IMR-90 (cell line): Measurements from ENCODE around the gene ELOVL2. TPM values are rescaled to one million over a fixed set of nuclear protein-coding genes. Genes with fewer than 3 reads are reported as not detected.

Experiments
- ATAC-seq: fragments of 200-7000 bp; cut with Tn5 transposase; 2 replicates; pipeline ENCODE4 v1.9.1; 2020; ENCODE audit warnings: low read depth, mild to moderate bottlenecking, moderate library complexity
- BruUV-seq: library from RNA; stranded (reverse); fragments of 400-500 nt; replicated peaks from 2 replicates; lab custom pipeline; 2021; lab: Mats Ljungman, UMichigan
- CTCF ChIA-PET: fragments of 300-600 bp; formaldehyde crosslinking; extraction: SDS; loops from one replicate; lab custom pipeline; 2021; ENCODE audit warnings: antibody characterized with exemption; lab: Yijun Ruan, JAX
- POLR2A ChIA-PET: fragments of 300-600 bp; sonication (Branson Sonifier 250); formaldehyde crosslinking; loops from one replicate; lab custom pipeline; 2022; ENCODE audit warnings: antibody characterized with exemption; ENCODE audit not compliant: unreplicated experiment; lab: Charles Lee
- DNase-seq: peaks from one replicate; pipeline ENCODE4 v3.0.0; 2013
- H2AFZ ChIP-seq: replicated peaks from 2 replicates; pipeline ENCODE3; 2013; ENCODE audit warnings: low read length, mild to moderate bottlenecking; ENCODE audit not compliant: poor library complexity
- H2AK5ac ChIP-seq: 2 replicates; pipeline ENCODE4 v1.6.1; 2013; ENCODE audit warnings: low read depth, low read length, inconsistent platforms
- H2AK9ac ChIP-seq: replicated peaks from 2 replicates; pipeline ENCODE3; 2013; ENCODE audit warnings: mild to moderate bottlenecking, low read depth, low read length, moderate library complexity; ENCODE audit not compliant: poor library complexity
- H2BK120ac ChIP-seq: 2 replicates; pipeline ENCODE4 v1.6.1; 2013; ENCODE audit warnings: low read depth, low read length, inconsistent platforms
- H2BK15ac ChIP-seq: 3 replicates; pipeline ENCODE4 v1.6.1; 2013; ENCODE audit warnings: low read depth, low read length, inconsistent platforms
- H2BK20ac ChIP-seq: 2 replicates; pipeline ENCODE4 v1.6.1; 2013; ENCODE audit warnings: low read depth, mild to moderate bottlenecking, inconsistent platforms, low read length, moderate library complexity
- H2BK5ac ChIP-seq: 2 replicates; pipeline ENCODE4 v1.6.1; 2013; ENCODE audit warnings: mild to moderate bottlenecking, low read depth, low read length, inconsistent platforms; ENCODE audit not compliant: poor library complexity, severe bottlenecking
- H3K14ac ChIP-seq: replicated peaks from 2 replicates; pipeline ENCODE4 v1.6.1; 2013; ENCODE audit warnings: low read depth, low read length, inconsistent platforms
- H3K18ac ChIP-seq: 2 replicates; pipeline ENCODE4 v1.6.1; 2013; ENCODE audit warnings: low read depth, low read length, control low read depth
- H3K23ac ChIP-seq: 2 replicates; pipeline ENCODE4 v1.6.1; 2013; ENCODE audit warnings: low read depth, low read length, inconsistent platforms
- H3K27ac ChIP-seq: 2 replicates; pipeline ENCODE4 v1.5.1; 2013; ENCODE audit warnings: mild to moderate bottlenecking, control low read depth, low read length; ENCODE audit not compliant: insufficient read depth
- H3K27me3 ChIP-seq: 2 replicates; pipeline ENCODE4 v1.6.1; 2013; ENCODE audit warnings: low read length; ENCODE audit not compliant: control insufficient read depth, insufficient read depth
- H3K36me3 ChIP-seq: 2 replicates; pipeline ENCODE4 v1.6.1; 2013; ENCODE audit warnings: low read length, mixed read lengths; ENCODE audit not compliant: control insufficient read depth, insufficient read depth
- H3K4ac ChIP-seq: 2 replicates; pipeline ENCODE4 v1.6.1; 2013; ENCODE audit warnings: low read depth, low read length, inconsistent platforms
- H3K4me1 ChIP-seq: 2 replicates; pipeline ENCODE4 v1.6.1; 2013; ENCODE audit warnings: low read length, mixed read lengths; ENCODE audit not compliant: control insufficient read depth, insufficient read depth
- H3K4me2 ChIP-seq: 2 replicates; pipeline ENCODE4 v1.6.1; 2013; ENCODE audit warnings: low read depth, mild to moderate bottlenecking, control low read depth, low read length, moderate library complexity
- H3K4me3 ChIP-seq: 2 replicates; pipeline ENCODE4 v1.5.1; 2013; ENCODE audit warnings: low read depth, mild to moderate bottlenecking, control low read depth, low read length, moderate library complexity; ENCODE audit not compliant: insufficient read depth
- H3K56ac ChIP-seq: 2 replicates; pipeline ENCODE4 v1.6.1; 2013; ENCODE audit warnings: low read length, inconsistent platforms; ENCODE audit not compliant: insufficient read depth; ENCODE audit errors: extremely low read depth
- H3K79me1 ChIP-seq, 2 experiments: 2 replicates each; pipeline ENCODE4 v1.6.1; 2013; ENCODE audit warnings: low read length in 2 of 2, inconsistent platforms in 1 of 2, low read depth in 1 of 2
- H3K9ac ChIP-seq: 2 replicates; pipeline ENCODE4 v1.6.1; 2013; ENCODE audit warnings: low read depth, low read length, control low read depth
- H3K9me1 ChIP-seq: 2 replicates; pipeline ENCODE4 v1.6.1; 2013; ENCODE audit warnings: low read length, inconsistent platforms; ENCODE audit not compliant: insufficient read depth
- H3K9me3 ChIP-seq: 2 replicates; pipeline ENCODE4 v1.6.1; 2013; ENCODE audit warnings: low read length; ENCODE audit not compliant: control insufficient read depth, insufficient read depth
- H4K20me1 ChIP-seq: 2 replicates; pipeline ENCODE4 v1.6.1; 2013; ENCODE audit warnings: low read length, inconsistent platforms; ENCODE audit not compliant: insufficient read depth
- H4K5ac ChIP-seq: 2 replicates; pipeline ENCODE4 v1.6.1; 2013; ENCODE audit warnings: mild to moderate bottlenecking, low read depth, low read length, control low read depth
- H4K8ac ChIP-seq, 2 experiments: 2 replicates each; pipeline ENCODE4 v1.6.1; 2013; ENCODE audit warnings: low read depth in 2 of 2, low read length in 2 of 2, control low read depth in 1 of 2, inconsistent platforms in 1 of 2
- H4K91ac ChIP-seq: 2 replicates; pipeline ENCODE4 v1.6.1; 2013; ENCODE audit warnings: low read depth, low read length, inconsistent platforms; ENCODE audit not compliant: insufficient read depth
- BHLHE40 ChIP-seq: fragments of 150-350 bp; IDR thresholded peaks from 2 replicates; pipeline ENCODE4 v1.6.1; 2016; ENCODE audit warnings: mild to moderate bottlenecking, low read depth, low read length
- CEBPB ChIP-seq: IDR thresholded peaks from 2 replicates; pipeline ENCODE4 v1.6.1; 2012; ENCODE audit warnings: low read depth, low read length, improper control_type of control experiment
- CHD1 ChIP-seq: IDR thresholded peaks from 2 replicates; pipeline ENCODE4 v1.6.1; 2012; ENCODE audit warnings: low read depth, low read length, improper control_type of control experiment
- CTCF ChIP-seq: conservative IDR thresholded peaks from 2 replicates; pipeline ENCODE4 v1.5.1; 2012; ENCODE audit warnings: mild to moderate bottlenecking, low read depth, low read length, improper control_type of control experiment
- FOS ChIP-seq: fragments of 150-350 bp; IDR thresholded peaks from 2 replicates; pipeline ENCODE4 v1.6.1; 2016; ENCODE audit warnings: low read depth, low read length
- MAFK ChIP-seq: IDR thresholded peaks from 2 replicates; pipeline ENCODE4 v1.6.1; 2012; ENCODE audit warnings: low read depth, low read length, improper control_type of control experiment
- MAZ ChIP-seq: IDR thresholded peaks from 2 replicates; pipeline ENCODE4 v1.6.1; 2012; ENCODE audit warnings: low read depth, mild to moderate bottlenecking, low read length, improper control_type of control experiment, moderate library complexity, borderline replicate concordance
- MXI1 ChIP-seq: IDR thresholded peaks from 2 replicates; pipeline ENCODE4 v1.6.1; 2012; ENCODE audit warnings: low read depth, mild to moderate bottlenecking, low read length, moderate library complexity, borderline replicate concordance
- NFE2L2 ChIP-seq: fragments of 150-350 bp; IDR thresholded peaks from 2 replicates; pipeline ENCODE4 v1.6.1; 2016; ENCODE audit warnings: low read depth, mild to moderate bottlenecking, low read length
- POLR2A ChIP-seq: IDR thresholded peaks from 2 replicates; pipeline ENCODE4 v1.6.1; 2012; ENCODE audit warnings: mild to moderate bottlenecking, low read depth, low read length
- RAD21 ChIP-seq: IDR thresholded peaks from 2 replicates; pipeline ENCODE4 v1.6.1; 2012; ENCODE audit warnings: low read length, improper control_type of control experiment
- RCOR1 ChIP-seq: IDR thresholded peaks from 2 replicates; pipeline ENCODE4 v1.6.1; 2012; ENCODE audit warnings: mild to moderate bottlenecking, low read length, improper control_type of control experiment; ENCODE audit not compliant: insufficient replicate concordance
- RFX5 ChIP-seq: IDR thresholded peaks from 2 replicates; pipeline ENCODE4 v1.8.0; 2012; ENCODE audit warnings: low read depth, mild to moderate bottlenecking, low read length, moderate library complexity
- SMC3 ChIP-seq: fragments of 150-350 bp; IDR thresholded peaks from 2 replicates; pipeline ENCODE4 v1.6.1; 2016; ENCODE audit warnings: low read depth, mild to moderate bottlenecking, antibody characterized with exemption, low read length, moderate library complexity
- WGBS, 2 experiments: methylation state at CpG; one replicate each; pipeline versions ENCODE4 v1.1.5 to v1.1.7; 2013; ENCODE audit warnings: missing lambda C conversion rate in 2 of 2; ENCODE audit not compliant: insufficient read length in 1 of 2; ENCODE audit errors: extremely low coverage in 2 of 2; 5-methylcytosine and 5-hydroxymethylcytosine counted together
- dilution Hi-C: fragments of 300-500 bp; cut with HindIII; formaldehyde crosslinking; loops from one replicate; pipeline ENCODE4 v1.14.3; 2018; ENCODE audit warnings: low sequenced_read_pairs; ENCODE audit not compliant: unreplicated experiment
- in situ Hi-C: fragments of 300-500 bp; cut with MboI; formaldehyde crosslinking; loops from 3 replicates; pipeline ENCODE4 v1.14.3; 2019; ENCODE audit warnings: low sequenced_read_pairs, inconsistent platforms, mixed read lengths
- intact Hi-C: fragments of 100-400 bp; cut with micrococcal nuclease; formaldehyde crosslinking; loops from 2 replicates; pipeline ENCODE4 v1.10.0; 2022
- polyA plus RNA-seq, 3 experiments: library from polyadenylated mRNA; depleted of rRNA; stranded (reverse); fragments of >200 nt; gene quantifications; 2 replicates each; pipeline ENCODE4 v1.2.3, GENCODE V29; 2012; ENCODE audit warnings: low replicate concordance in 1 of 3
- total RNA-seq: library from RNA; depleted of rRNA; stranded (reverse); fragments of >200 nt; gene quantifications from 2 replicates; pipeline ENCODE4 v1.2.3, GENCODE V29; 2012
- TF ChIP-seq, protein P1 (sequence below): fragments of 150-350 bp; IDR thresholded peaks from 2 replicates; pipeline ENCODE4 v1.6.1; 2017; ENCODE audit warnings: mild to moderate bottlenecking, antibody characterized with exemption, low read length, low read depth
- TF ChIP-seq, protein P2 (sequence below): fragments of 150-350 bp; IDR thresholded peaks from 2 replicates; pipeline ENCODE4 v1.6.1; 2016; ENCODE audit warnings: low read depth, mild to moderate bottlenecking, low read length, moderate library complexity, borderline replicate concordance

Gene ELOVL2
- total and polyA plus RNA-seq, 2 of the 4 experiments (the other 2 are of a cell fraction) = 6.3 to 7.9 TPM

- H3K9ac ChIP-seq = no peak overlapping the region
- TF ChIP-seq FOS (no peak), MXI1 (no peak), BHLHE40 (no peak), MAZ (no peak), RAD21 (no peak), RCOR1 (no peak), NFE2L2 (no peak), CEBPB (no peak), RFX5 (no peak), SMC3 (no peak), POLR2A (no peak), CHD1 (no peak), MAFK (no peak), CTCF (no peak)
- TF ChIP-seq, protein P1, sequence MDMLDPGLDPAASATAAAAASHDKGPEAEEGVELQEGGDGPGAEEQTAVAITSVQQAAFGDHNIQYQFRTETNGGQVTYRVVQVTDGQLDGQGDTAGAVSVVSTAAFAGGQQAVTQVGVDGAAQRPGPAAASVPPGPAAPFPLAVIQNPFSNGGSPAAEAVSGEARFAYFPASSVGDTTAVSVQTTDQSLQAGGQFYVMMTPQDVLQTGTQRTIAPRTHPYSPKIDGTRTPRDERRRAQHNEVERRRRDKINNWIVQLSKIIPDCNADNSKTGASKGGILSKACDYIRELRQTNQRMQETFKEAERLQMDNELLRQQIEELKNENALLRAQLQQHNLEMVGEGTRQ = no peak
- TF ChIP-seq, protein P2, sequence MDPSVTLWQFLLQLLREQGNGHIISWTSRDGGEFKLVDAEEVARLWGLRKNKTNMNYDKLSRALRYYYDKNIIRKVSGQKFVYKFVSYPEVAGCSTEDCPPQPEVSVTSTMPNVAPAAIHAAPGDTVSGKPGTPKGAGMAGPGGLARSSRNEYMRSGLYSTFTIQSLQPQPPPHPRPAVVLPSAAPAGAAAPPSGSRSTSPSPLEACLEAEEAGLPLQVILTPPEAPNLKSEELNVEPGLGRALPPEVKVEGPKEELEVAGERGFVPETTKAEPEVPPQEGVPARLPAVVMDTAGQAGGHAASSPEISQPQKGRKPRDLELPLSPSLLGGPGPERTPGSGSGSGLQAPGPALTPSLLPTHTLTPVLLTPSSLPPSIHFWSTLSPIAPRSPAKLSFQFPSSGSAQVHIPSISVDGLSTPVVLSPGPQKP = no peak
- H3K79me1 ChIP-seq = peaks cover 0 to 4% of the 10 kb centered on the region in 2 experiments; a peak in 1 of 4 replicates
- H3K36me3 ChIP-seq = no peaks in the 10 kb centered on the region
- H3K4ac ChIP-seq = peak overlapping the region; percentile 40
- no peaks in the 10 kb centered on the region for H4K20me1 ChIP-seq
- BruUV-seq = no TSS peak
- no peak overlapping the region for H3K56ac ChIP-seq
- H3K4me2 ChIP-seq = no peak overlapping the region
- H3K23ac ChIP-seq = no peak overlapping the region; the same call in 1 of the 2 replicates
- H3K18ac ChIP-seq = no peak overlapping the region; the same call in 1 of the 2 replicates
- in situ Hi-C loops (no loop called here), dilution Hi-C loops (no loop called here), intact Hi-C loops (no loop called here)
- no peak overlapping the region for H2AFZ ChIP-seq
- no peak overlapping the region for H3K27ac ChIP-seq
- peaks cover 6% of the 10 kb centered on the region for H3K9me1 ChIP-seq
- H4K91ac ChIP-seq = peak overlapping the region; percentile 17; the same call in 1 of the 2 replicates
- POLR2A ChIA-PET = no interaction called here
- no peaks in the 10 kb centered on the region for H3K9me3 ChIP-seq
- WGBS, 2 experiments = no CpG with 5 or more reads among the region's 3 CpGs
- peak overlapping the region; percentile 51 for H2AK9ac ChIP-seq
- H2BK20ac ChIP-seq = peak overlapping the region; percentile 32
- H3K27me3 ChIP-seq = no peaks in the 10 kb centered on the region
- H2BK15ac ChIP-seq = peak overlapping the region; percentile 1; the same call in 1 of the 3 replicates
- H3K4me1 ChIP-seq = peaks cover 10% of the 10 kb centered on the region
- H2BK5ac ChIP-seq = no peak overlapping the region
- H3K4me3 ChIP-seq = no peak overlapping the region
- H2BK120ac ChIP-seq = peak overlapping the region; percentile 16; the same call in 1 of the 2 replicates
- CTCF ChIA-PET = no interaction called here
- H3K14ac ChIP-seq = peak overlapping the region; percentile 52; the same call in 1 of the 2 replicates
- no peak overlapping the region for H4K8ac ChIP-seq
- ATAC-seq (no peak), DNase-seq (no peak)
- H2AK5ac ChIP-seq = no peak overlapping the region
- H4K5ac ChIP-seq = no peak overlapping the region
These were observed 30.4 kb downstream of the ELOVL2 start for GRCh38 chr6:11013721-11014070.
